Sigmoid colon (tissue), 7 donors: Measurements from ENCODE around the gene ALOX5. TPM values are rescaled to one million over a fixed set of nuclear protein-coding genes. Genes with fewer than 3 reads are reported as not detected.
A peak's percentile ranks its signal among the peaks of the same experiment; 100 is the strongest.

Experiments used
- DNase-seq: peaks from one replicate; pipeline ENCODE4 v3.0.0-alpha.2; 2019
- H3K27ac ChIP-seq, 4 donors: fragments of 200-600 bp; sonication (generic); one replicate each; pipeline ENCODE4 v1.5.1; 2016 to 2019; ENCODE audit warnings: mild to moderate bottlenecking in 1 of 4
- H3K27me3 ChIP-seq, 3 donors: fragments of 200-600 bp; sonication (generic); one replicate each; pipeline ENCODE4 v1.5.1; 2019; ENCODE audit warnings: mild to moderate bottlenecking in 1 of 3
- H3K36me3 ChIP-seq, 4 donors: fragments of 200-600 bp; sonication (generic); one replicate each; pipeline ENCODE4 v1.5.1; 2016 to 2019
- H3K4me1 ChIP-seq, 4 donors: fragments of 200-600 bp; sonication (generic); one replicate each; pipeline ENCODE4 v1.5.1; 2017 to 2019
- H3K4me3 ChIP-seq, 4 donors: fragments of 200-600 bp; sonication (generic); one replicate each; pipeline ENCODE4 v1.5.1; 2017 to 2019; ENCODE audit warnings: mild to moderate bottlenecking in 2 of 4, moderate library complexity in 1 of 4
- H3K9me3 ChIP-seq, 4 donors: fragments of 200-600 bp in 3 of 4; sonication (generic) in 3 of 4; one replicate each; pipeline versions ENCODE4 v1.5.1 to v1.6.1; 2013 to 2019
- CTCF ChIP-seq, 4 experiments: fragments of 450-650 bp in 3 of 4; fragments of 200-600 bp in 1 of 4; IDR thresholded peaks; one replicate each; pipeline ENCODE4 v1.5.1; 2016 to 2019; ENCODE audit warnings: antibody characterized with exemption in 4 of 4, mild to moderate bottlenecking in 3 of 4, moderate library complexity in 2 of 4
- EP300 ChIP-seq, 4 donors: sonication (generic); formaldehyde crosslinking; IDR thresholded peaks; one replicate each; pipeline ENCODE4 v1.6.1; 2017; ENCODE audit warnings: antibody characterized with exemption in 4 of 4
- POLR2A ChIP-seq, 2 donors: fragments of 450-650 bp; IDR thresholded peaks; one replicate each; pipeline ENCODE4 v1.6.1; 2016; ENCODE audit warnings: antibody characterized with exemption in 2 of 2, mild to moderate bottlenecking in 2 of 2, moderate library complexity in 2 of 2
- POLR2AphosphoS5 ChIP-seq, 4 donors: sonication (generic); formaldehyde crosslinking; IDR thresholded peaks; one replicate each; pipeline ENCODE4 v1.6.1; 2017; ENCODE audit warnings: antibody characterized with exemption in 4 of 4
- WGBS, 2 donors: extraction: QIAGEN DNeasy Blood & Tissue Kit; methylation state at CpG; one replicate each; pipeline ENCODE4 v1.1.7; 2013; 5-methylcytosine and 5-hydroxymethylcytosine counted together
- intact Hi-C: fragments of 100-400 bp; cut with DNase I; formaldehyde crosslinking; loops from one replicate; pipeline ENCODE4 v1.15.1; 2023
- polyA plus RNA-seq, 3 donors: library from polyadenylated mRNA; stranded (reverse); fragments of 200-250 nt; gene quantifications; one replicate each; pipeline ENCODE4 v1.2.3, GENCODE V29; 2013
- total RNA-seq, 4 donors: library from RNA; depleted of rRNA; stranded (reverse); fragments of >200 nt; gene quantifications; one replicate each; pipeline ENCODE4 v1.1.0, GENCODE V29; 2016
- donor health status: healthy with polysubstance abuse.
- donor health status: Bipolar disorder and iron deficiency.
- donor health status: healthy.

The ALOX5 gene
- total and polyA plus RNA-seq, 7 donors = 7.2 to 31.9 (median 23.2) TPM

DNA sequence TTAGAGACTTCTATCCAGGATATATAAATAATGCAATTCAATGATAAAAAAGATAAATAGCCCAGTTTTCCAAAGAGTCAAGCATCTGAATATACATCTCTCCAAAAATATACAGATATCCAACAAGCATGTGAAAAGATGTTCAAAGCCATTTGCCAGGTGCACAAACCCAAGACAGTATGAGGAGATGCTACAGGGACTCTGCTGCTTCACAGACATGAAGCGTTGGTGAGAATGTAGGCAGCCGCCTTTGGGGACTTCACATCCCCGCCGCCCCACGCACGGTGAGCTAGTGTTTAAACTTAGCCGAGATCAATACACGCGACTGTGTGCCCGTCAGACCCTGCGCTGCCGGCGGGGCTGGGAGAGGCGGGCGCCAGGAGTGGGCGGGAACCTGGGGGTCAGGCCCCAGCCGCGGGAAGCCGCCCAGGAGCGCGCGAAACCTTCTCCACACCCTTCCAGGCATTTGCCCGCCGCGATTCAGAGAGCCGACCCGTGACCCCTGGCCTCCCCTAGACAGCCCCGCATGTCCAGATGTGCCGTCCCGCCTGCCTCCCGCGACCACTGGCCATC is 927 bp upstream of the ALOX5 start:
- WGBS, 2 donors = 0 to 1% methylated on average over 32 of the region's 32 CpGs
- no peaks in the 10 kb centered on the region for H3K9me3 ChIP-seq
- intact Hi-C loops = no loop called here
- TF ChIP-seq CTCF (IDR thresholded peaks at IDR 0.05) (no peak), EP300 (IDR thresholded peaks at IDR 0.05) (no peak), POLR2AphosphoS5 (IDR thresholded peaks at IDR 0.05) (no peak)
- peak overlapping the region in 3 of 4 donors; percentile 41 to 54 (median 52) for H3K4me3 ChIP-seq
- H3K4me1 ChIP-seq = peaks cover 0 to 25% (median 23%) of the 10 kb centered on the region in 4 donors
- no peak for DNase-seq
- H3K27ac ChIP-seq = peak overlapping the region in 1 of 4 donors; percentile 61
- no peaks in the 10 kb centered on the region for H3K36me3 ChIP-seq
- H3K27me3 ChIP-seq = peaks cover 0 to 33% (median 14%) of the 10 kb centered on the region in 3 donors

- H3K9me3 ChIP-seq = no peaks in the 10 kb centered on the region
- peaks cover 0 to 47% (median 28%) of the 10 kb centered on the region in 3 donors for H3K27me3 ChIP-seq
- TF ChIP-seq POLR2AphosphoS5 (IDR thresholded peaks at IDR 0.05) = no peak
- TF ChIP-seq EP300 (IDR thresholded peaks at IDR 0.05) = no peak
- no peak for TF ChIP-seq POLR2A (IDR thresholded peaks at IDR 0.05)
- TF ChIP-seq CTCF (IDR thresholded peaks at IDR 0.05) = no peak
- H3K4me1 ChIP-seq = peaks cover 0 to 25% (median 23%) of the 10 kb centered on the region in 4 donors
- no peak for DNase-seq
- no peaks in the 10 kb centered on the region for H3K36me3 ChIP-seq
- H3K27ac ChIP-seq = peak overlapping the region; percentile 11 to 61 (median 40)
- intact Hi-C loops = no loop called here
- H3K4me3 ChIP-seq = peak overlapping the region; percentile 9 to 54 (median 46)
- 5 to 11% methylated on average over 51 of the region's 51 CpGs for WGBS, 2 donors
These were observed 485 bp downstream of the ALOX5 start for GRCh38 chr10:45374350-45375052.

GRCh38 chr10:45375101-45375500 is 1.1 kb downstream of the ALOX5 start:
- intact Hi-C loops = no loop called here
- 74 to 92% methylated on average over 8 of the region's 8 CpGs for WGBS, 2 donors
- peaks cover 0 to 25% (median 23%) of the 10 kb centered on the region in 4 donors for H3K4me1 ChIP-seq
- H3K27ac ChIP-seq = peak overlapping the region in 1 of 4 donors; percentile 61
- DNase-seq = no peak
- TF ChIP-seq EP300 (IDR thresholded peaks at IDR 0.05) (no peak), POLR2AphosphoS5 (IDR thresholded peaks at IDR 0.05) (no peak), POLR2A (IDR thresholded peaks at IDR 0.05) (no peak), CTCF (IDR thresholded peaks at IDR 0.05) (no peak)
- no peaks in the 10 kb centered on the region for H3K36me3 ChIP-seq
- peaks cover 0 to 53% (median 34%) of the 10 kb centered on the region in 3 donors for H3K27me3 ChIP-seq
- no peaks in the 10 kb centered on the region for H3K9me3 ChIP-seq
- peak overlapping the region in 2 of 4 donors; percentile 41 to 52 for H3K4me3 ChIP-seq

GRCh38 chr10:45375716-45376231 is 1.8 kb downstream of the ALOX5 start:
- intact Hi-C loops = no loop called here
- TF ChIP-seq CTCF (IDR thresholded peaks at IDR 0.05) (no peak), EP300 (IDR thresholded peaks at IDR 0.05) (no peak), POLR2A (IDR thresholded peaks at IDR 0.05) (no peak), POLR2AphosphoS5 (IDR thresholded peaks at IDR 0.05) (no peak)
- H3K4me3 ChIP-seq = no peak overlapping the region
- H3K36me3 ChIP-seq = no peaks in the 10 kb centered on the region
- peaks cover 0 to 58% (median 35%) of the 10 kb centered on the region in 3 donors for H3K27me3 ChIP-seq
- H3K27ac ChIP-seq = peak overlapping the region in 1 of 4 donors; percentile 34
- 65 to 77% methylated on average over 12 of the region's 12 CpGs for WGBS, 2 donors
- no peak for DNase-seq
- no peaks in the 10 kb centered on the region for H3K9me3 ChIP-seq
- peaks cover 0 to 25% (median 23%) of the 10 kb centered on the region in 4 donors for H3K4me1 ChIP-seq
